H1 (cell line): ENCODE data around the gene NHS.

Source experiments
- BACH1 ChIP-seq: IDR thresholded peaks from 2 replicates; pipeline ENCODE4 v1.6.1; 2012; ENCODE audit warnings: low read length, improper control_type of control experiment
- EZH2 ChIP-seq: fragments of 200-600 bp; sonication (generic); IDR thresholded peaks from 2 replicates; pipeline ENCODE4 v1.7.1; 2012; ENCODE audit warnings: low read depth, mild to moderate bottlenecking, moderate library complexity, low read length, inconsistent platforms; ENCODE audit not compliant: severe bottlenecking
- RXRA ChIP-seq: IDR thresholded peaks from 2 replicates; pipeline ENCODE4 v1.6.1; 2011; ENCODE audit warnings: low read depth, mild to moderate bottlenecking, low read length, moderate library complexity; ENCODE audit not compliant: insufficient read depth
- SRF ChIP-seq: IDR thresholded peaks from 2 replicates; pipeline ENCODE4 v1.6.1; 2011; ENCODE audit warnings: mild to moderate bottlenecking, low read depth, low read length, moderate library complexity
- TBP ChIP-seq: IDR thresholded peaks from 2 replicates; pipeline ENCODE4 v1.6.1; 2011; ENCODE audit warnings: low read depth, low read length, improper control_type of control experiment
- TF ChIP-seq, protein P1 (sequence below), 3 experiments: IDR thresholded peaks; 1 replicate in 2 of 3; 2 replicates in 1 of 3; pipeline versions ENCODE4 v1.5.1 to v1.6.1; 2011; ENCODE audit warnings: low read length in 3 of 3, mild to moderate bottlenecking in 3 of 3, inconsistent platforms in 2 of 3, low read depth in 1 of 3, moderate library complexity in 1 of 3; ENCODE audit not compliant: insufficient read depth in 1 of 3; ENCODE audit errors: control extremely low read depth in 1 of 3

DNA sequence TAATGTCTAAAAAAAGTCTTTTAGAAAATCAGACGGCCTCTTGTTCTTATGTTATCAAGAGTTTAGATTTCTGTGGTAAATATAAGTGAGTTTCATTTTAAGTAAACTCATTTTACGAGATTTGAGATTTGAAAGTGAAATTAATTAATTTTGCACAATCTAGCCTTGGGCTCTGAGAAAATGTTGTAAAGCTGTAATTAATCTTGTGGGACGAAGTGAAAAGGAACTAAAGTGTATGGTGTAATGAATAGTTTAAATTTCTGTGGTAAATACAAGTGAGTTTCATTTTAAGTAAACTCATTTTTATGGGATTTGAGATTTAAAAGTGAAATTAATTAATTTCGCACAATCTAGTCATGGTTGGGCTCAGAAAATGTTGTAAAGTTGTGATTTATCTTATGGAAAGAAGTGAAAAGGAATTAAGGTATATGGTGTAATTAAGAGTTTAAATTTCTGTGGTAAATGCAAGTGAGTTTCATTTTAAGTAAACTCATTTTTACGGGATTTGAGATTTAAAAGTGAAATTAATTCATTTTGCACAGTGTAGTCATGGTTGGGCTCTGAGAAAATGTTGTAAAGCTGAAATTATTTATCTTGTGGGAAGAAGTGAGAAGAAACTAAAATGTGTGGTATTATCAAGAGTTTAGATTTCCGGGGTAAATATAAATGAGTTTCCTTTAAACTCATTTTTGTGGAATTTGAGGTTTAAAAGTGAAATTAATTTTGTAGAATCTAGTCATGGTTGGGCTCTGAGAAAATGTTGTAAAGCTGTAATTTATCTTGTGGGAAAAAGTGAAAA lies 363.9 kb downstream of the NHS start:
- TF ChIP-seq, protein P1, sequence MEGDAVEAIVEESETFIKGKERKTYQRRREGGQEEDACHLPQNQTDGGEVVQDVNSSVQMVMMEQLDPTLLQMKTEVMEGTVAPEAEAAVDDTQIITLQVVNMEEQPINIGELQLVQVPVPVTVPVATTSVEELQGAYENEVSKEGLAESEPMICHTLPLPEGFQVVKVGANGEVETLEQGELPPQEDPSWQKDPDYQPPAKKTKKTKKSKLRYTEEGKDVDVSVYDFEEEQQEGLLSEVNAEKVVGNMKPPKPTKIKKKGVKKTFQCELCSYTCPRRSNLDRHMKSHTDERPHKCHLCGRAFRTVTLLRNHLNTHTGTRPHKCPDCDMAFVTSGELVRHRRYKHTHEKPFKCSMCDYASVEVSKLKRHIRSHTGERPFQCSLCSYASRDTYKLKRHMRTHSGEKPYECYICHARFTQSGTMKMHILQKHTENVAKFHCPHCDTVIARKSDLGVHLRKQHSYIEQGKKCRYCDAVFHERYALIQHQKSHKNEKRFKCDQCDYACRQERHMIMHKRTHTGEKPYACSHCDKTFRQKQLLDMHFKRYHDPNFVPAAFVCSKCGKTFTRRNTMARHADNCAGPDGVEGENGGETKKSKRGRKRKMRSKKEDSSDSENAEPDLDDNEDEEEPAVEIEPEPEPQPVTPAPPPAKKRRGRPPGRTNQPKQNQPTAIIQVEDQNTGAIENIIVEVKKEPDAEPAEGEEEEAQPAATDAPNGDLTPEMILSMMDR (IDR thresholded peaks at IDR 0.05; ENCODE audit: control extremely low read depth in 1 of 3, insufficient read depth in 1 of 3, low read depth in 1 of 3, low read length in 3 of 3) = no peak
- TF ChIP-seq RXRA = no peak
- no peak for TF ChIP-seq SRF
- TF ChIP-seq TBP = no peak
- no peak for TF ChIP-seq BACH1
- TF ChIP-seq EZH2 = no peak
